HFFc6 (cell line): ENCODE measurements around the gene MSH3. TPM values are rescaled to one million over a fixed set of nuclear protein-coding genes. Genes with fewer than 3 reads are reported as not detected.

Source experiments
- DNase-seq: peaks from one replicate; pipeline ENCODE4 v3.0.0-alpha.2; 2018
- H3K27ac Mint-ChIP-seq: 2 replicates; pipeline ENCODE4 v1.8.0; 2020; ENCODE audit warnings: mild to moderate bottlenecking, mixed read lengths
- H3K27me3 Mint-ChIP-seq: 2 replicates; pipeline ENCODE4 v1.8.0; 2021; ENCODE audit warnings: mild to moderate bottlenecking, moderate library complexity, mixed read lengths; ENCODE audit not compliant: insufficient read depth
- H3K36me3 Mint-ChIP-seq: 2 replicates; pipeline ENCODE4 v1.8.0; 2021; ENCODE audit warnings: low read depth, mixed read lengths
- H3K4me1 Mint-ChIP-seq: 2 replicates; pipeline ENCODE4 v1.8.0; 2020; ENCODE audit warnings: low read depth, mixed read lengths
- H3K4me3 Mint-ChIP-seq: 2 replicates; pipeline ENCODE4 v1.8.0; 2020; ENCODE audit warnings: mild to moderate bottlenecking, moderate library complexity, mixed read lengths
- H3K9me3 Mint-ChIP-seq: 2 replicates; pipeline ENCODE4 v1.8.0; 2020; ENCODE audit warnings: mild to moderate bottlenecking, mixed read lengths
- total RNA-seq, 6 experiments: library from RNA; stranded (reverse); fragmentation: NEBNext Ultra II Directional; extraction: Animal tissue kit (Norgen Biotek cat#: 25700); gene quantifications; 2 replicates in 1 of 6; 3 replicates in 5 of 6; pipeline ENCODE4 v1.2.3, GENCODE V29; 2021
- TF ChIP-seq, protein P1 (sequence below): fragments of 200-600 bp; sonication (generic); IDR thresholded peaks from 2 replicates; pipeline ENCODE4 v1.5.0; 2021; ENCODE audit warnings: antibody characterized with exemption, mild to moderate bottlenecking

MSH3 gene
- total RNA-seq, 6 experiments from 2014 or later, result 13.6 to 14.9 (median 14.3) TPM

DNA sequence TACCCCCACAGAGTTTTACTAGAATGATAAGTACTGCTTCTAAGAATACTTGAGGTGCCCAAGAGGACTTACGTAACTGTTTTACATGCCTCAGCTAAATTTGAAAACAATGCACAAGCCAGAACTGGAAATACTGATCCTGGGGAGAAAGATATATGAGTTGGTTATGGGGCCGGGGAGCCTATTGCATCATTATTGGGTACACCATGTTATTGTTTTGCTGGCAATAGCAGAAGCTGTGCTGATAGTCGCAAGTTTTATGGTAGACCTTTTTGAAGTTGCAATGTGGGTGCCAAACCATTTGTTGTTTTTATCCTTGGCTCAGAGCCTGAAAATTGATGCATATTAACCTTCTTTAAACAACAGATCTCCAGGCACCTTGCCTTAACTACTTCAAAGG lies 108.8 kb downstream of the MSH3 start:
- H3K4me3 Mint-ChIP-seq, result no peak overlapping the region
- H3K27me3 Mint-ChIP-seq, result no peaks in the 10 kb centered on the region
- TF ChIP-seq, protein P1, sequence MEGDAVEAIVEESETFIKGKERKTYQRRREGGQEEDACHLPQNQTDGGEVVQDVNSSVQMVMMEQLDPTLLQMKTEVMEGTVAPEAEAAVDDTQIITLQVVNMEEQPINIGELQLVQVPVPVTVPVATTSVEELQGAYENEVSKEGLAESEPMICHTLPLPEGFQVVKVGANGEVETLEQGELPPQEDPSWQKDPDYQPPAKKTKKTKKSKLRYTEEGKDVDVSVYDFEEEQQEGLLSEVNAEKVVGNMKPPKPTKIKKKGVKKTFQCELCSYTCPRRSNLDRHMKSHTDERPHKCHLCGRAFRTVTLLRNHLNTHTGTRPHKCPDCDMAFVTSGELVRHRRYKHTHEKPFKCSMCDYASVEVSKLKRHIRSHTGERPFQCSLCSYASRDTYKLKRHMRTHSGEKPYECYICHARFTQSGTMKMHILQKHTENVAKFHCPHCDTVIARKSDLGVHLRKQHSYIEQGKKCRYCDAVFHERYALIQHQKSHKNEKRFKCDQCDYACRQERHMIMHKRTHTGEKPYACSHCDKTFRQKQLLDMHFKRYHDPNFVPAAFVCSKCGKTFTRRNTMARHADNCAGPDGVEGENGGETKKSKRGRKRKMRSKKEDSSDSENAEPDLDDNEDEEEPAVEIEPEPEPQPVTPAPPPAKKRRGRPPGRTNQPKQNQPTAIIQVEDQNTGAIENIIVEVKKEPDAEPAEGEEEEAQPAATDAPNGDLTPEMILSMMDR, result no peak
- H3K27ac Mint-ChIP-seq, result no peak overlapping the region
- peaks cover 5% of the 10 kb centered on the region for H3K36me3 Mint-ChIP-seq
- H3K9me3 Mint-ChIP-seq, result no peaks in the 10 kb centered on the region
- peaks cover 32% of the 10 kb centered on the region for H3K4me1 Mint-ChIP-seq
- no peak for DNase-seq

DNA sequence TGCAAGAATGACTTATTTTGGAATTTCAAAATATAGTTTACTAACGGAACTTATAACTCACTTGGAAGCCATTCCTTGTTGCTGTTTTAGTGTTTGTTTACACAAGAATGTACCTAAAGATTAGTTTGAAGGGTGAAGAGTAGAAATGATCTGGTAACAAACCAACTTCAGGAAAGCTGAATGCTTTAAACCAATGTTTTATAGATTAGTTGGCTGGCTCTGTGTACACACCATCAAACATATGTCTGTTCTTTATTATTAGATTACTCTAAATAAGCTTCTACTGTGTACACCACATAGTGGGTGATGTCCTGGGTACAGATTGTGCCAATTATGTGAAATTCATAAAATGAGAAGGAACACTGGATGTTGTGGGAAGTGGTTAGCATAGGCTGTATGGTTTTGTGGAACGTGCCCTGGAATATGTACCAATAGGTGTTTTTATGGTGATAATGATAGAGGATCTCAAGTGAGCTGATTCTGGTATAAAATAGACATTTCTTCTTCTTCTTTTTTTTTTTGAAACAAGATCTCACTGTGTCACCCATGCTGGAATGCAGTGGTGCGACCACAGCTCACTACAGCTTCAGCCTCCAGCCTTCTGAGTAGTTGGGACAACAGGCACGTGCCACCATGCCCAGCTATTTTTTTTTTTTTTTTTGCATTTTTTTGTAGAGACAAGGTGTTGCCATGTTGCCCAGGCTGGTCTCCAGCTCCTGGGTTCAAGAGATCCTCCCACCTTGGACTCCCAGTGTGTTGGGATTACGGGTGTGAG lies 109.6 kb downstream of the MSH3 start:
- Mint-ChIP-seq H3K9me3 (no peaks in the 10 kb centered on the region), H3K36me3 (peaks cover 5% of the 10 kb centered on the region), H3K4me3 (no peak overlapping the region), H3K27ac (no peak overlapping the region), H3K4me1 (peaks cover 32% of the 10 kb centered on the region), H3K27me3 (no peaks in the 10 kb centered on the region)
- TF ChIP-seq, protein P1, result no peak
- no peak for DNase-seq

DNA sequence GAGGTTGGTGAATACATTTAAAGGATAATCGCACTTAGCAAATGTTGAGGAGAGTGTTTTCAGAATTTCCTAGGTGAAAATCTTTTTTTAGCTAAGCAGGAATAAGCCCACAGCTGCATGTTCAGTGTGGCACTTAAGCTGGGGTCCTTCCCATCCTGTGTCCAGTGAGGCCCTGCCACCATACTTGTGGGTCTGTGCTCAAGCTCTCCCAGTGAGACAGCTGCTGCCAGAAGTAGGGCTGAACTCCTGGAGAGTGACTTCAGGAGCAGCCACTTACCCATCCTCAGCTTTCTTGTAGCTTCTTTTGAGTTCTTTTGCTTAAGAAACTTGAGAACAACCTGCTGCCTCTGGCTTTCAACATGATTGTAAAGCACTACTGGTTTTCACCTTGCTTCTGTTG lies 110.3 kb downstream of the MSH3 start:
- Mint-ChIP-seq H3K27me3 (no peaks in the 10 kb centered on the region), H3K36me3 (peaks cover 5% of the 10 kb centered on the region), H3K9me3 (no peaks in the 10 kb centered on the region), H3K27ac (no peak overlapping the region), H3K4me1 (peaks cover 32% of the 10 kb centered on the region), H3K4me3 (no peak overlapping the region)
- no peak for DNase-seq
- TF ChIP-seq, protein P1, result no peak

DNA sequence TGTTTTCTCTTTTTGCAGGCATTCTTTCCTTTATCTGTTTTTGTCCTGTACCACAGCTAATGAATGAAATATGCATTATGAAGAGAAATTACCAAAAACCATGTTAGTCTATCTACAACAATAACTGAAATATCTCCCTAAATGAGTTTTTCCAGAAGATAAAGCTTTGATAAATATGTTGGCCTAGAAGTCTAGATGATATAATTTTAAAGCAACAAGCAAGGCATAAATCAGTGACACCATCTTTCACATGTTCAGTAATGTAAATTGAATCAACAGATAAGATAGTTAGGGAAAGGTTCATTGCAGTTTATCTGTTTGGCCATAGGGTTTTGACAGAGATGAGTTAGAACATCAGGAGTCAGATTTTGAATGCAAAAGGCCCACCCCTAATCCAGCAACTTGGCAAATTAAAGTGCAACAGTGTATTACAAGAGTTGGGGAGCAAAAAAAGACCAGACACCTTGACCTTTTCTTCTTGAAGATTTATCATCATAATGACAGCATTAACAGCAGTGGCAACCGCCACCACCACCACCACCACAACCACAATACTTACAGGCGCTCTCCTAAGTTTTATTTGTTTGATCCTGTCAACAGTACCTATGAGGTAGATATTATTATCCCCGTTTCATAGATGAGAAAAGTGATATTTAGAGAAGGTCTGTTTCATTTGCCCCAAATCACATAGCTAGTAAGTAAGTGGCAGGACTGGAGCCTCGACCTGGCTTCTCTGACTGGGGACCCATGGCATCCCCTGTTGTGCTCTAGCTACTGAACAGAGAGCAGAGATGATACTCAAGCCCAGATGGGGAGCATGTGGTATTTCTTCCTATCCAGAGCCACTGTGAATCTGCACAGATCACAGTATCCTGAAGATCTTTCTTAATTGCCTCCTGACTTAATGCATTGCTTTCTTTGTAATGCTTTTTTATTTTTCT lies 123.2 kb downstream of the MSH3 start:
- Mint-ChIP-seq H3K4me3 (no peak overlapping the region), H3K27me3 (no peaks in the 10 kb centered on the region; the same call in 1 of the 2 replicates), H3K27ac (no peak overlapping the region), H3K36me3 (peaks cover 6% of the 10 kb centered on the region), H3K4me1 (peaks cover 13% of the 10 kb centered on the region), H3K9me3 (no peaks in the 10 kb centered on the region)
- TF ChIP-seq, protein P1, result no peak
- no peak for DNase-seq

DNA sequence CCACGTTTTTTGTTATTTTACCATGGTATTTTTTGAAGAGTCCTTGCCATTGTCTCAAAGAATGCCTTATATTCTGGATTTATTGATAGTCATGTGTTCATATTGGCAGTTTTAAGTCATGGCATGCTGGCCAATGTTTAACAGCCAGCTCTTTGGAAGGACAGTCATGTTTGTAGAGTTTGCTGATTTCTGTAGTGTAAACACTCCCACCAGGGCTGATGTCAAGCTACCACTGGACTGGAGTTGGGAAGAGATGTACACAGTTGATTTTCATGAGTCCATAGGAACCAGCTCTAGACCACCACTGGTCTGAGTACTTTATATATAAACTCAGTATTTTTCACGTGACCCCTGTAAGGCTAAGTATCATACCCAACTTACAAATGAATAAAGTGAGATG lies 125.6 kb downstream of the MSH3 start:
- TF ChIP-seq, protein P1, result no peak
- H3K27ac Mint-ChIP-seq, result no peak overlapping the region
- no peak for DNase-seq
- H3K4me3 Mint-ChIP-seq, result no peak overlapping the region
- no peaks in the 10 kb centered on the region for H3K9me3 Mint-ChIP-seq
- H3K27me3 Mint-ChIP-seq, result no peaks in the 10 kb centered on the region
- H3K4me1 Mint-ChIP-seq, result peaks cover 13% of the 10 kb centered on the region
- peaks cover 13% of the 10 kb centered on the region for H3K36me3 Mint-ChIP-seq
